PC-9 (cell line): Measurements from ENCODE around the gene OR10K1. TPM values are rescaled to one million over a fixed set of nuclear protein-coding genes. Genes with fewer than 3 reads are reported as not detected.

ENCODE experiments used
- Bru-seq: library from RNA; stranded (reverse); fragments of 400-500 nt; gene quantifications from one replicate; lab custom pipeline; 2021; lab: Mats Ljungman, UMichigan
- BruChase-seq, 2 experiments: library from RNA; stranded (reverse); fragments of 400-500 nt; gene quantifications; one replicate each; lab custom pipeline; 2021; lab: Mats Ljungman, UMichigan
- BruUV-seq: library from RNA; stranded (reverse); fragments of 400-500 nt; replicated peaks from 2 replicates; lab custom pipeline; 2021; lab: Mats Ljungman, UMichigan
- CTCF ChIA-PET: fragments of 300-600 bp; sonication (Branson Sonifier 250); formaldehyde crosslinking; loops from one replicate; lab custom pipeline; 2022; ENCODE audit warnings: antibody characterized with exemption; lab: Charles Lee
- POLR2A ChIA-PET: fragments of 300-600 bp; sonication (Branson Sonifier 250); formaldehyde crosslinking; loops from one replicate; lab custom pipeline; 2022; ENCODE audit warnings: antibody characterized with exemption; ENCODE audit not compliant: unreplicated experiment; lab: Charles Lee
- DNase-seq, 2 experiments: peaks; one replicate each; pipeline versions ENCODE4 v3.0.0 to v3.0.0-alpha.2; 2015 to 2022; ENCODE audit warnings: mixed read lengths in 1 of 2
- H2AFZ ChIP-seq: fragments of 200-600 bp; sonication (generic); 2 replicates; pipeline ENCODE4 v1.8.1; 2017; ENCODE audit warnings: antibody characterized with exemption
- H3F3A ChIP-seq: fragments of 200-600 bp; sonication (generic); 2 replicates; pipeline ENCODE4 v1.8.1; 2017; ENCODE audit warnings: antibody characterized with exemption, mild to moderate bottlenecking, low read depth; ENCODE audit not compliant: insufficient read depth
- H3K27ac ChIP-seq: fragments of 200-600 bp; sonication (generic); 2 replicates; pipeline ENCODE4 v1.6.1; 2016; ENCODE audit warnings: mixed run types
- H3K27me3 ChIP-seq: fragments of 200-600 bp; sonication (generic); 2 replicates; pipeline ENCODE4 v1.6.1; 2016; ENCODE audit warnings: low read depth, mixed run types; ENCODE audit not compliant: insufficient read depth
- H3K36me3 ChIP-seq: fragments of 200-600 bp; sonication (generic); 2 replicates; pipeline ENCODE4 v1.6.1; 2016; ENCODE audit warnings: low read depth, mixed run types
- H3K4me1 ChIP-seq: fragments of 200-600 bp; sonication (generic); replicated peaks from 2 replicates; pipeline ENCODE4 v1.6.1; 2016; ENCODE audit warnings: mixed run types; ENCODE audit not compliant: insufficient read depth
- H3K4me2 ChIP-seq: fragments of 200-600 bp; sonication (generic); 2 replicates; pipeline ENCODE4 v1.6.1; 2017; ENCODE audit warnings: mixed run types
- H3K4me3 ChIP-seq: fragments of 200-600 bp; sonication (generic); 2 replicates; pipeline ENCODE4 v1.6.1; 2016; ENCODE audit warnings: mixed run types
- H3K79me2 ChIP-seq: fragments of 200-600 bp; sonication (generic); 2 replicates; pipeline ENCODE4 v1.6.1; 2017; ENCODE audit warnings: low read depth, mixed run types
- H3K9me2 ChIP-seq: fragments of 200-600 bp; sonication (generic); 2 replicates; pipeline ENCODE4 v1.8.1; 2017; ENCODE audit warnings: mild to moderate bottlenecking; ENCODE audit not compliant: insufficient read depth
- H3K9me3 ChIP-seq: fragments of 200-600 bp; sonication (generic); 2 replicates; pipeline ENCODE4 v1.8.1; 2016; ENCODE audit warnings: low read depth; ENCODE audit not compliant: insufficient read depth
- H4K20me1 ChIP-seq: fragments of 200-600 bp; sonication (generic); 2 replicates; pipeline ENCODE4 v1.8.1; 2017; ENCODE audit not compliant: insufficient read depth
- EZH2 ChIP-seq: fragments of 200-600 bp; sonication (generic); IDR thresholded peaks from 2 replicates; pipeline ENCODE4 v1.8.0; 2017; ENCODE audit warnings: antibody characterized with exemption, low read depth
- intact Hi-C: fragments of 100-400 bp; cut with micrococcal nuclease; formaldehyde crosslinking; loops from one replicate; pipeline ENCODE4 v1.10.0; 2022; ENCODE audit not compliant: unreplicated experiment
- long read RNA-seq: library from polyadenylated mRNA; stranded (forward); transcript quantifications from one replicate; pipeline ENCODE4 v2.0.0, GENCODE V29; 2022
- total RNA-seq: library from RNA; stranded (reverse); gene quantifications from 2 replicates; pipeline ENCODE4 v1.2.3, GENCODE V29; 2021
- TF ChIP-seq, protein P1 (sequence below): fragments of 200-600 bp; sonication (generic); conservative IDR thresholded peaks from 2 replicates; pipeline ENCODE4 v1.6.1; 2017; ENCODE audit warnings: mixed run types, antibody characterized with exemption, mild to moderate bottlenecking, moderate library complexity

OR10K1 gene
- total RNA-seq (not detected in 2 replicates), Bru-seq, nascent RNA (not detected), BruChase-seq, experiment 1, labeled RNA remaining after a 2-hour chase (not detected), BruChase-seq, experiment 2, labeled RNA remaining after a 6-hour chase (not detected)
- long read RNA-seq, result 0 reads

DNA sequence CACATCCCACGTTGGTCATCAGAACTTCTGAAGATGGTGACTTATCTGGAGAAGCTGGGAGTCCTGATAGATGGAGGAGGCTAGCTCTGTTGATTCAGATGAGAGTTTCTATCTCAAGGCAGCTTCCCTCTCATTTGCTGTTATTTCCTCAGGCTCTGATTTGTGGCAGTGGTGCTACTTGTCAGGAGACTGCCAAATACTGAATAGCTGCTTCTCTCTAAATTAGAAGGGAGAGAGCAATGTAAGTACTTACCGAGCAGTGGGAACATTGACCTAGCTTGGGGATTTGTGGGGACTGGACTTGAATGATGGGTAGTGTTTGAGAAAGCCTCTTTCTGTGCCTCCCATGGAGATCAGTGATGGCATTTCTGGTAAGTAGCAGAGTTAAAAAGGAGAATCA is at the start of gene OR10K1:
Gene OR10K1 (plus strand): TSS at position 301 of the 400 bp plus-strand sequence. CDS start 3,728 bp downstream, outside the sequence.
- BruUV-seq, result no TSS peak
- no peak for DNase-seq
- H3K27ac ChIP-seq, result no peak within 1 kb of the TSS
- no peak within 1 kb of the TSS for H3K4me2 ChIP-seq
- H3K36me3 ChIP-seq, result no peaks in the 10 kb centered on the region
- H3K9me2 ChIP-seq, result no peaks in the 10 kb centered on the region
- TF ChIP-seq EZH2, result no peak
- TF ChIP-seq, protein P1, sequence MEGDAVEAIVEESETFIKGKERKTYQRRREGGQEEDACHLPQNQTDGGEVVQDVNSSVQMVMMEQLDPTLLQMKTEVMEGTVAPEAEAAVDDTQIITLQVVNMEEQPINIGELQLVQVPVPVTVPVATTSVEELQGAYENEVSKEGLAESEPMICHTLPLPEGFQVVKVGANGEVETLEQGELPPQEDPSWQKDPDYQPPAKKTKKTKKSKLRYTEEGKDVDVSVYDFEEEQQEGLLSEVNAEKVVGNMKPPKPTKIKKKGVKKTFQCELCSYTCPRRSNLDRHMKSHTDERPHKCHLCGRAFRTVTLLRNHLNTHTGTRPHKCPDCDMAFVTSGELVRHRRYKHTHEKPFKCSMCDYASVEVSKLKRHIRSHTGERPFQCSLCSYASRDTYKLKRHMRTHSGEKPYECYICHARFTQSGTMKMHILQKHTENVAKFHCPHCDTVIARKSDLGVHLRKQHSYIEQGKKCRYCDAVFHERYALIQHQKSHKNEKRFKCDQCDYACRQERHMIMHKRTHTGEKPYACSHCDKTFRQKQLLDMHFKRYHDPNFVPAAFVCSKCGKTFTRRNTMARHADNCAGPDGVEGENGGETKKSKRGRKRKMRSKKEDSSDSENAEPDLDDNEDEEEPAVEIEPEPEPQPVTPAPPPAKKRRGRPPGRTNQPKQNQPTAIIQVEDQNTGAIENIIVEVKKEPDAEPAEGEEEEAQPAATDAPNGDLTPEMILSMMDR, result no peak
- ChIA-PET POLR2A (no interaction called here), CTCF (no interaction called here)
- H4K20me1 ChIP-seq, result no peaks in the 10 kb centered on the region
- H3K27me3 ChIP-seq, result no peaks in the 10 kb centered on the region
- no peak within 1 kb of the TSS for H3K4me3 ChIP-seq
- H3K79me2 ChIP-seq, result no peaks in the 10 kb centered on the region
- no peaks in the 10 kb centered on the region for H3K4me1 ChIP-seq
- no peaks in the 10 kb centered on the region for H3F3A ChIP-seq
- no peak within 1 kb of the TSS for H2AFZ ChIP-seq
- no peaks in the 10 kb centered on the region for H3K9me3 ChIP-seq
- intact Hi-C loops, result no loop called here

- intact Hi-C loops, result no loop called here
- Histone ChIP-seq H3K27ac (no peak overlapping the region), H2AFZ (no peak overlapping the region), H3K9me2 (no peaks in the 10 kb centered on the region), H3K4me3 (no peak overlapping the region), H3K9me3 (no peaks in the 10 kb centered on the region), H3K4me2 (no peak overlapping the region), H3K79me2 (no peaks in the 10 kb centered on the region), H3K4me1 (no peaks in the 10 kb centered on the region), H3F3A (no peaks in the 10 kb centered on the region), H3K36me3 (no peaks in the 10 kb centered on the region), H4K20me1 (no peaks in the 10 kb centered on the region), H3K27me3 (no peaks in the 10 kb centered on the region)
- no peak for DNase-seq
- BruUV-seq, result no TSS peak
- ChIA-PET POLR2A (no interaction called here), CTCF (no interaction called here)
- no peak for TF ChIP-seq EZH2
- TF ChIP-seq, protein P1, result no peak
Measured at GRCh38 chr1:158414651-158415345, 46.8 kb upstream of the OR10K1 start.

- CTCF ChIA-PET, result no interaction called here
- BruUV-seq, result no TSS peak
- no peak overlapping the region for H2AFZ ChIP-seq
Measured at GRCh38 chr1:158417586-158417985, 44.0 kb upstream of the OR10K1 start.

More at GRCh38 chr1:158417586-158417985, 44.0 kb upstream of the OR10K1 start:
- no peak for DNase-seq
- Histone ChIP-seq H3F3A (no peaks in the 10 kb centered on the region), H3K79me2 (no peaks in the 10 kb centered on the region), H3K4me1 (no peaks in the 10 kb centered on the region), H3K36me3 (no peaks in the 10 kb centered on the region), H3K27me3 (no peaks in the 10 kb centered on the region), H3K9me2 (no peaks in the 10 kb centered on the region), H3K4me2 (no peak overlapping the region), H3K9me3 (no peaks in the 10 kb centered on the region), H3K4me3 (no peak overlapping the region), H3K27ac (no peak overlapping the region), H4K20me1 (no peaks in the 10 kb centered on the region)
- intact Hi-C loops, result no loop called here
- POLR2A ChIA-PET, result no interaction called here
- TF ChIP-seq, protein P1, result no peak
- TF ChIP-seq EZH2, result no peak
